GM12892 (cell line): ENCODE measurements around the gene PGA3.

ENCODE experiments used
- POLR2A ChIP-seq: IDR thresholded peaks from 2 replicates; pipeline ENCODE4 v1.6.1; 2011; ENCODE audit warnings: low read depth, low read length, control low read depth
- POLR2AphosphoS5 ChIP-seq: IDR thresholded peaks from 2 replicates; pipeline ENCODE4 v1.6.1; 2011; ENCODE audit warnings: low read depth, low read length, control low read depth

- TF ChIP-seq POLR2AphosphoS5 (no peak), POLR2A (no peak)
Observed at GRCh38 chr11:61254403-61255025, 51.2 kb downstream of the PGA3 start.
